SKM-1 (cell line): Measurements from ENCODE around the gene RAPGEF1.
A peak's percentile ranks its signal among the peaks of the same experiment; 100 is the strongest.

Source experiments
- DNase-seq: peaks from one replicate; lab custom pipeline; 2025; ENCODE audit not compliant: unreplicated experiment; lab: John Stamatoyannopoulos, UW

The RAPGEF1 gene

GRCh38 chr9:131708226-131709002 is 31.5 kb downstream of the RAPGEF1 start:
- DNase-seq, result peak; percentile 42

GRCh38 chr9:131707733-131708157 is 32.1 kb downstream of the RAPGEF1 start:
- DNase-seq, result peak; percentile 46

GRCh38 chr9:131707050-131707449 is 32.8 kb downstream of the RAPGEF1 start:
- no peak for DNase-seq

- no peak for DNase-seq
Measured at GRCh38 chr9:131706608-131706970, 33.3 kb downstream of the RAPGEF1 start.

- DNase-seq, result no peak
Measured at GRCh38 chr9:131704988-131705387, 34.9 kb downstream of the RAPGEF1 start.

- DNase-seq, result no peak
Measured at GRCh38 chr9:131704141-131704983, 35.5 kb downstream of the RAPGEF1 start.

GRCh38 chr9:131703697-131704096 is 36.2 kb downstream of the RAPGEF1 start:
- no peak for DNase-seq

- no peak for DNase-seq
Measured at GRCh38 chr9:131702911-131703310, 37.0 kb downstream of the RAPGEF1 start.

GRCh38 chr9:131701789-131702337 is 38.0 kb downstream of the RAPGEF1 start:
- DNase-seq, result no peak

- DNase-seq, result no peak
Measured at GRCh38 chr9:131701436-131701781, 38.5 kb downstream of the RAPGEF1 start.

GRCh38 chr9:131700765-131701435 is 39.0 kb downstream of the RAPGEF1 start:
- DNase-seq, result no peak

- no peak for DNase-seq
Measured at GRCh38 chr9:131700076-131700475, 39.8 kb downstream of the RAPGEF1 start.

GRCh38 chr9:131698618-131698985 is 41.3 kb downstream of the RAPGEF1 start:
- DNase-seq, result no peak

- peak; percentile 40 for DNase-seq
Measured at GRCh38 chr9:131697908-131698617, 41.8 kb downstream of the RAPGEF1 start.

GRCh38 chr9:131697097-131697496 is 42.8 kb downstream of the RAPGEF1 start:
- DNase-seq, result no peak

GRCh38 chr9:131695836-131696460 is 43.9 kb downstream of the RAPGEF1 start:
- DNase-seq, result no peak

GRCh38 chr9:131695366-131695765 is 44.5 kb downstream of the RAPGEF1 start:
- no peak for DNase-seq

GRCh38 chr9:131693651-131694597 is 46.0 kb downstream of the RAPGEF1 start:
- DNase-seq, result no peak
